ENCODE measurements around the gene TCAF1.

The TCAF1 gene

GRCh38 chr7:143934526-143935325 lies 32.8 kb upstream of the TCAF1 start, which contains the start of gene OR2F2:
Gene OR2F2, plus strand, starts transcription at chr7:143935233. Its CDS starts 0 bp downstream, at chr7:143935233.
- no peaks in the 10 kb centered on the region for H3K36me3 ChIP-seq (ENCODE audit: control insufficient read depth, low read length)
- no peak within 1 kb of the TSS for H3K4me3 ChIP-seq (ENCODE audit: low read length)
- H3K4me1 ChIP-seq (ENCODE audit: control insufficient read depth, low read length): no peaks in the 10 kb centered on the region
- no peaks in the 10 kb centered on the region for H3K27me3 ChIP-seq (ENCODE audit: control insufficient read depth, low read length)
- no peaks in the 10 kb centered on the region for H3K9me2 ChIP-seq (replicated peaks; ENCODE audit: control insufficient read depth, low read length)
- TF ChIP-seq EZH2phosphoT487 (IDR thresholded peaks at IDR 0.05; ENCODE audit: borderline replicate concordance, low read length) (no peak), CTCF (IDR thresholded peaks at IDR 0.05; ENCODE audit: low read depth, low read length, poor library complexity, severe bottlenecking) (no peak)
- H3K4me2 ChIP-seq (ENCODE audit: low read length): no peak within 1 kb of the TSS
- H3K9me3 ChIP-seq (ENCODE audit: control insufficient read depth, insufficient read depth, low read length): no peaks in the 10 kb centered on the region
- H4K20me1 ChIP-seq (ENCODE audit: control insufficient read depth, insufficient read depth, low read depth, low read length): no peaks in the 10 kb centered on the region
- H3K79me2 ChIP-seq (ENCODE audit: control insufficient read depth, low read length): no peaks in the 10 kb centered on the region
- no peak within 1 kb of the TSS for H3K27ac ChIP-seq (ENCODE audit: low read depth, low read length)
- no peaks in the 10 kb centered on the region for H3F3A ChIP-seq (ENCODE audit: control insufficient read depth, insufficient read depth)

- Histone ChIP-seq H3F3A (ENCODE audit: control insufficient read depth, insufficient read depth) (no peaks in the 10 kb centered on the region), H3K27me3 (ENCODE audit: control insufficient read depth, low read length) (no peaks in the 10 kb centered on the region), H4K20me1 (ENCODE audit: control insufficient read depth, insufficient read depth, low read depth, low read length) (no peaks in the 10 kb centered on the region), H3K27ac (ENCODE audit: low read depth, low read length) (no peak overlapping the region), H3K4me1 (ENCODE audit: control insufficient read depth, low read length) (no peaks in the 10 kb centered on the region), H3K9me2 (replicated peaks; ENCODE audit: control insufficient read depth, low read length) (no peaks in the 10 kb centered on the region), H3K4me2 (ENCODE audit: low read length) (no peak overlapping the region), H3K36me3 (ENCODE audit: control insufficient read depth, low read length) (no peaks in the 10 kb centered on the region), H3K79me2 (ENCODE audit: control insufficient read depth, low read length) (no peaks in the 10 kb centered on the region), H3K9me3 (ENCODE audit: control insufficient read depth, insufficient read depth, low read length) (no peaks in the 10 kb centered on the region), H3K4me3 (ENCODE audit: low read length) (no peak overlapping the region)
- TF ChIP-seq CTCF (IDR thresholded peaks at IDR 0.05; ENCODE audit: low read depth, low read length, poor library complexity, severe bottlenecking) (no peak), EZH2phosphoT487 (IDR thresholded peaks at IDR 0.05; ENCODE audit: borderline replicate concordance, low read length) (no peak)
These were observed 29.8 kb upstream of the TCAF1 start for GRCh38 chr7:143931739-143932138.

- H3K36me3 ChIP-seq (ENCODE audit: control insufficient read depth, low read length): no peaks in the 10 kb centered on the region
- no peaks in the 10 kb centered on the region for H3K79me2 ChIP-seq (ENCODE audit: control insufficient read depth, low read length)
- no peaks in the 10 kb centered on the region for H3K9me2 ChIP-seq (replicated peaks; ENCODE audit: control insufficient read depth, low read length)
- H3K9me3 ChIP-seq (ENCODE audit: control insufficient read depth, insufficient read depth, low read length): no peaks in the 10 kb centered on the region
- H3K27me3 ChIP-seq (ENCODE audit: control insufficient read depth, low read length): no peaks in the 10 kb centered on the region
- TF ChIP-seq EZH2phosphoT487 (IDR thresholded peaks at IDR 0.05; ENCODE audit: borderline replicate concordance, low read length) (no peak), CTCF (IDR thresholded peaks at IDR 0.05; ENCODE audit: low read depth, low read length, poor library complexity, severe bottlenecking) (no peak)
- no peaks in the 10 kb centered on the region for H3F3A ChIP-seq (ENCODE audit: control insufficient read depth, insufficient read depth)
- H3K27ac ChIP-seq (ENCODE audit: low read depth, low read length): no peak overlapping the region
- no peak overlapping the region for H3K4me2 ChIP-seq (ENCODE audit: low read length)
- H3K4me3 ChIP-seq (ENCODE audit: low read length): no peak overlapping the region
- no peaks in the 10 kb centered on the region for H3K4me1 ChIP-seq (ENCODE audit: control insufficient read depth, low read length)
- H4K20me1 ChIP-seq (ENCODE audit: control insufficient read depth, insufficient read depth, low read depth, low read length): no peaks in the 10 kb centered on the region
These were observed 27.4 kb upstream of the TCAF1 start for GRCh38 chr7:143929224-143929920.
